ENCODE measurements around the gene PARD6G. TPM values are rescaled to one million over a fixed set of nuclear protein-coding genes. Genes with fewer than 3 reads are reported as not detected.
A peak's percentile ranks its signal among the peaks of the same experiment; 100 is the strongest.

Gene PARD6G
- total RNA-seq, 1 donor from 2014 or later: 25.4 TPM

- no peak for DNase-seq
Measured at GRCh38 chr18:80210312-80211083, 36.8 kb downstream of the PARD6G start.

- DNase-seq: no peak
Measured at GRCh38 chr18:80208620-80209019, 38.7 kb downstream of the PARD6G start.

GRCh38 chr18:80205294-80205693 is 42.0 kb downstream of the PARD6G start:
- DNase-seq: no peak

GRCh38 chr18:80204142-80204541 is 43.2 kb downstream of the PARD6G start:
- DNase-seq: no peak

GRCh38 chr18:80203249-80203648 is 44.1 kb downstream of the PARD6G start:
- no peak for DNase-seq

GRCh38 chr18:80202264-80202998 is 44.9 kb downstream of the PARD6G start:
- no peak for DNase-seq

GRCh38 chr18:80201739-80202138 is 45.6 kb downstream of the PARD6G start:
- no peak for DNase-seq

- DNase-seq: no peak
Measured at GRCh38 chr18:80200932-80201672, 46.2 kb downstream of the PARD6G start.

- peak; percentile 45 for DNase-seq
Measured at GRCh38 chr18:80200171-80200931, 47.0 kb downstream of the PARD6G start.

- DNase-seq: no peak
Measured at GRCh38 chr18:80198994-80199748, 48.1 kb downstream of the PARD6G start.

GRCh38 chr18:80198391-80198790 is 48.9 kb downstream of the PARD6G start:
- DNase-seq: no peak

GRCh38 chr18:80197528-80197927 is 49.8 kb downstream of the PARD6G start:
- no peak for DNase-seq

- DNase-seq: peak; percentile 8
Measured at GRCh38 chr18:80196528-80197320, 50.6 kb downstream of the PARD6G start.

GRCh38 chr18:80194874-80195570 is 52.3 kb downstream of the PARD6G start:
- no peak for DNase-seq

GRCh38 chr18:80193701-80194100 is 53.6 kb downstream of the PARD6G start:
- DNase-seq: peak; percentile 7

GRCh38 chr18:80192653-80193385 is 54.5 kb downstream of the PARD6G start:
- DNase-seq: no peak

GRCh38 chr18:80191907-80192652 is 55.2 kb downstream of the PARD6G start:
- DNase-seq: no peak

GRCh38 chr18:80191264-80191663 is 56.0 kb downstream of the PARD6G start:
- no peak for DNase-seq

- no peak for DNase-seq
Measured at GRCh38 chr18:80190311-80190710, 57.0 kb downstream of the PARD6G start.
